LNCaP clone FGC (cell line): ENCODE measurements around the gene RASEF.

ENCODE experiments used
- DNase-seq: peaks from one replicate; pipeline ENCODE4 v3.0.0-alpha.2; 2011; ENCODE audit warnings: low read depth
- H3K4me3 ChIP-seq: 2 replicates; pipeline ENCODE4 v1.5.1; 2011; ENCODE audit warnings: mild to moderate bottlenecking, low read depth, low read length, control low read depth
- CTCF ChIP-seq: IDR thresholded peaks from 2 replicates; pipeline ENCODE4 v1.5.1; 2012; ENCODE audit warnings: mild to moderate bottlenecking; ENCODE audit not compliant: control insufficient read depth, insufficient read depth; ENCODE audit errors: extremely low read depth

The RASEF gene

GRCh38 chr9:82968816-82969215 is 94.1 kb downstream of the RASEF start:
- DNase-seq = no peak
- no peak overlapping the region for H3K4me3 ChIP-seq
- no peak for TF ChIP-seq CTCF

- TF ChIP-seq CTCF = no peak
- H3K4me3 ChIP-seq = no peak overlapping the region
- DNase-seq = no peak
Measured at GRCh38 chr9:82968388-82968787, 94.6 kb downstream of the RASEF start.

- peak; percentile 98 for TF ChIP-seq CTCF
- H3K4me3 ChIP-seq = no peak overlapping the region
- peak; percentile 67 for DNase-seq
Measured at GRCh38 chr9:82961504-82962125, 101.3 kb downstream of the RASEF start.

GRCh38 chr9:82957529-82958379 is 105.2 kb downstream of the RASEF start:
- H3K4me3 ChIP-seq = no peak overlapping the region
- peak; percentile 18 for DNase-seq
- TF ChIP-seq CTCF = no peak

- no peak for TF ChIP-seq CTCF
- no peak for DNase-seq
- H3K4me3 ChIP-seq = no peak overlapping the region
Measured at GRCh38 chr9:82949203-82949602, 113.7 kb downstream of the RASEF start.

- DNase-seq = no peak
- no peak overlapping the region for H3K4me3 ChIP-seq
Measured at GRCh38 chr9:82940376-82940775, 122.6 kb downstream of the RASEF start.

More at GRCh38 chr9:82940376-82940775, 122.6 kb downstream of the RASEF start:
- no peak for TF ChIP-seq CTCF
